ENCODE data around the gene MAP6. TPM values are rescaled to one million over a fixed set of nuclear protein-coding genes. Genes with fewer than 3 reads are reported as not detected.
"Not testable (repeated sequence)": the region's sequence is repeated elsewhere in the genome, so short reads cannot be mapped to it uniquely, and the experiment has no call there.

The MAP6 gene
- total and polyA plus RNA-seq, 5 experiments from 2014 or later = not detected

GRCh38 chr11:75593286-75593915 lies 75.4 kb downstream of the MAP6 start:
- H3K4me3 Mint-ChIP-seq = no peak overlapping the region
- ATAC-seq (no peak), DNase-seq (no peak)
- H3K27ac Mint-ChIP-seq = peak overlapping the region in 1 of 10 donors; percentile 31
- H3K27me3 Mint-ChIP-seq = no peaks in the 10 kb centered on the region
- H3K9me3 Mint-ChIP-seq = no peaks in the 10 kb centered on the region
- peaks cover 11 to 17% (median 13%) of the 10 kb centered on the region in 4 donors for H3K4me1 Mint-ChIP-seq
- POLR2A ChIA-PET = no interaction called here
- H3K36me3 Mint-ChIP-seq = no peaks in the 10 kb centered on the region

GRCh38 chr11:75592715-75593114 lies 76.1 kb downstream of the MAP6 start:
- Mint-ChIP-seq H3K4me3 (no peak overlapping the region), H3K4me1 (peaks cover 11 to 17% (median 13%) of the 10 kb centered on the region in 4 donors), H3K36me3 (no peaks in the 10 kb centered on the region), H3K9me3 (no peaks in the 10 kb centered on the region), H3K27ac (peak overlapping the region in 3 of 10 donors; percentile 8 to 43 (median 31)), H3K27me3 (no peaks in the 10 kb centered on the region)
- POLR2A ChIA-PET = no interaction called here
- ATAC-seq (peak; percentile 37 to 38), DNase-seq (peak in 2 of 10 donors; percentile 14)

DNA sequence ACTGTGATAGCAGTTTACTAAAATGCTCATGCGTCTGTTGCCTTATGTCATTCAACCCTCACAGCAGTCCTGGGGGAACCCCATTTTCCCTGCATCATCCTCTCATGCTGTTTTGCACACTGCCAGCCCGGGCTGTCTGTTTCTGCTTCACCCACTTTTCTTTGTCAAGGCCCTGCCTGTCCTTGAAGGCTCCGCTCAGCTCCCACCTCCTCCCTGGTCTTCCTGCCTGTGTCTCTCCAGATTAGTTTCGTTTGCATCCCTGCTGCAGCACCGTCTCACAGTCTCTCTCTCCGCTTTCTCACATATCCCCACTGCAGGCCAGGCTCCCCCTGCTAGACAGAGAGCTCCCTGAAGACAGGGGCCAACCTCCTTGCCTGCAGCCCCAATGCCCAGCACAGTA lies 76.9 kb downstream of the MAP6 start:
- POLR2A ChIA-PET = no interaction called here

DNA sequence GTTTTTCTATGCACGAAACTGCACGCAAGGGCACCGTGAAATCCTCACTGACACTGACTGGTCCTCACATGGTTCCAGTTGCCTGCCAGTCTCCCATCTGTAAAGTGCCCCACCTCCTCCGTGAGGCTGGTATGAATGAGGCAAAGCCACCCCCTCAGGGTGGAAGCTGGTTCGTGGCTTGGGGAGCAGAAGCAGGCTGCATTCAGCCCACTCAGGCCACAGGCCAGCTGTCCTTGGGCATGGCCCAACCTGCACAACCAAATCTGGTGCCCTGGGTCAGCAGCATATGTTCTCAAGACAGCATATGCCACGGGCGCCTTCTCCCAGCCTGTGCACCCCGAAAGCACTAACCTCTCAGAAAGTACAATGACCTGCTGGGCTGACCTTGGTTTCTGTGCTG lies 77.5 kb downstream of the MAP6 start:
- DNase-seq = no peak
- POLR2A ChIA-PET = interaction anchor here (0.7 kb wide), 1 partner anchor 284 kb away, joined by 3 read pairs; no protein-coding TSS in a partner anchor
- Mint-ChIP-seq H3K27ac (no peak overlapping the region), H3K36me3 (no peaks in the 10 kb centered on the region), H3K9me3 (no peaks in the 10 kb centered on the region), H3K27me3 (no peaks in the 10 kb centered on the region), H3K4me1 (peaks cover 11 to 17% (median 13%) of the 10 kb centered on the region in 4 donors), H3K4me3 (no peak overlapping the region)
- no peak for ATAC-seq

More for the DNA sequence above, 76.9 kb downstream of the MAP6 start:
- DNase-seq (no peak), ATAC-seq (no peak)
- Mint-ChIP-seq H3K4me3 (no peak overlapping the region), H3K36me3 (no peaks in the 10 kb centered on the region), H3K27ac (peak overlapping the region in 1 of 10 donors; percentile 18), H3K4me1 (peaks cover 11 to 17% (median 13%) of the 10 kb centered on the region in 4 donors), H3K27me3 (no peaks in the 10 kb centered on the region), H3K9me3 (no peaks in the 10 kb centered on the region)

GRCh38 chr11:75589933-75590332 lies 78.9 kb downstream of the MAP6 start:
- no peaks in the 10 kb centered on the region for H3K9me3 Mint-ChIP-seq

GRCh38 chr11:75589051-75589450 lies 79.8 kb downstream of the MAP6 start:
- no peaks in the 10 kb centered on the region for H3K27me3 Mint-ChIP-seq
- POLR2A ChIA-PET = no interaction called here
- no peaks in the 10 kb centered on the region for H3K9me3 Mint-ChIP-seq
- peaks cover 14 to 24% (median 15%) of the 10 kb centered on the region in 4 donors for H3K4me1 Mint-ChIP-seq
- H3K36me3 Mint-ChIP-seq = no peaks in the 10 kb centered on the region
- H3K27ac Mint-ChIP-seq = peak overlapping the region in 1 of 10 donors; percentile 79
- ATAC-seq (no peak), DNase-seq (no peak)
- no peak overlapping the region for H3K4me3 Mint-ChIP-seq

More at GRCh38 chr11:75589933-75590332, 78.9 kb downstream of the MAP6 start:
- peak overlapping the region in 1 of 10 donors; percentile 27 for H3K27ac Mint-ChIP-seq
- DNase-seq (no peak), ATAC-seq (no peak)
- no peak overlapping the region for H3K4me3 Mint-ChIP-seq
- no peaks in the 10 kb centered on the region for H3K27me3 Mint-ChIP-seq
- H3K36me3 Mint-ChIP-seq = no peaks in the 10 kb centered on the region
- H3K4me1 Mint-ChIP-seq = peaks cover 10 to 21% (median 13%) of the 10 kb centered on the region in 4 donors
- POLR2A ChIA-PET = no interaction called here

- no peak overlapping the region for H3K4me3 Mint-ChIP-seq
- DNase-seq = no peak
- H3K4me1 Mint-ChIP-seq = peaks cover 12 to 22% (median 16%) of the 10 kb centered on the region in 4 donors
- H3K9me3 Mint-ChIP-seq = no peaks in the 10 kb centered on the region
- no peak overlapping the region for H3K27ac Mint-ChIP-seq
- no peaks in the 10 kb centered on the region for H3K36me3 Mint-ChIP-seq
- H3K27me3 Mint-ChIP-seq = no peaks in the 10 kb centered on the region
- no peak for ATAC-seq
- POLR2A ChIA-PET = no interaction called here
Measured at GRCh38 chr11:75588051-75588481, 80.8 kb downstream of the MAP6 start.

DNA sequence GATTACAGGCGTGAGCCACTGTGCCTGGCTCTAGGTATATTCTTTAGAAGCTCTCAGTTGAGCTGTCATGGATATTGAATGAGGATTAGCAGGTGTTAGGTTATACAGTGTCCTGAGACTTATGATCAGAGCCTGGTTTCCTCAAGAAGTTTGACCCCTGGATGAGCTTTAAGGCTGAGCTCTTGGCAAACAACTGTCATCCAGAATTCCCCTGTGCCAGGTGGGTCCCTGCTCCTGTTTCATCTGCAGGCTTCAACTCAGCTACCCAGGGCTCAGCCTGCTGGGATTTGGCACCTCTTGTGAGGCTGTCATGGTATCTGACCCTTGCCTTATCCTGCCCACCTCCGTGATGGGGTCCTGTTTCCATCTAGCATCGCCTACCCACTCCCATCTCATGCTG lies 82.4 kb downstream of the MAP6 start:
- POLR2A ChIA-PET = no interaction called here
- H3K27ac Mint-ChIP-seq = no peak overlapping the region
- H3K36me3 Mint-ChIP-seq = no peaks in the 10 kb centered on the region
- DNase-seq = no peak
- peaks cover 11 to 20% (median 15%) of the 10 kb centered on the region in 4 donors for H3K4me1 Mint-ChIP-seq
- no peak for ATAC-seq
- no peaks in the 10 kb centered on the region for H3K9me3 Mint-ChIP-seq
- H3K4me3 Mint-ChIP-seq = no peak overlapping the region
- H3K27me3 Mint-ChIP-seq = peaks cover 0 to 11% (median 0%) of the 10 kb centered on the region in 5 donors

GRCh38 chr11:75585293-75585670 lies 83.6 kb downstream of the MAP6 start:
- no peak for ATAC-seq
- peaks cover 0 to 13% (median 0%) of the 10 kb centered on the region in 5 donors for H3K27me3 Mint-ChIP-seq
- peaks cover 11 to 20% (median 15%) of the 10 kb centered on the region in 4 donors for H3K4me1 Mint-ChIP-seq
- H3K9me3 Mint-ChIP-seq = no peaks in the 10 kb centered on the region
- H3K27ac Mint-ChIP-seq = peak overlapping the region in 2 of 10 donors; percentile 77 to 82
- no peaks in the 10 kb centered on the region for H3K36me3 Mint-ChIP-seq
- no peak for DNase-seq
- peak overlapping the region in 7 of 10 donors; percentile 41 to 86 (median 69) for H3K4me3 Mint-ChIP-seq
- POLR2A ChIA-PET = interaction anchor here (0.5 kb wide), 1 partner anchor 225 kb away, joined by 7 read pairs; no protein-coding TSS in a partner anchor

DNA sequence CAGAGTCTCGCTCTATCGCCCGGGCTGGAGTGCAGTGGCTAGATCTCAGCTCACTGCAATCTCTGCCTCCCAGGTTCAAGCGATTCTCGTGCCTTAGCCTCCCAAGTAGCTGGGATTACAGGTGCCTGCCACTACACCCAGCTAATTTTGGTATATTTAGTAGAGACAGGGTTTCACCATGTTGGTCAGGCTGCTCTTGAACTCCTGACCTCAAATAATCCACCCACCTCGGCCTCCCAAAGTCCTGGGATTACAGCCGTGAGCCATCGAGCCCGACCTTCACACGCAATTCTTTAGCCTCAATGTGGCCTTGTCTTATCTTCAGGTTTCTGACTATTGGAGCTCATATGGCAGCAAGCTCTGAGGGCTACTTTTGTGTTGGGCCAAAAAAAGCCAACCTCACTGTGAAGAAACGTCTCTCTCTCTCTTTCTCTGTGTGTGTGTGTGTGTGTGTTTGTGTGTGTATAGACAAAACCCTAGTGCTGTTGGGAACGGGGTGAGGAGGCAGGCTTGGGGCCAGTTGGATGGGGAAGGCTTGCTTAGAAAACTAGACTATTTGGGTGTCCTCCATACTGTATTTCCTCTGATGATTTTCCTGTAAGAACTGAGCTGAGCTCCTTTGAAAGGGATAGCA lies 84.1 kb downstream of the MAP6 start:
- ATAC-seq, H3K9me3 Mint-ChIP-seq, DNase-seq, H3K36me3 Mint-ChIP-seq: not testable (repeated sequence)
- H3K4me1 Mint-ChIP-seq = peaks cover 11 to 20% (median 15%) of the 10 kb centered on the region in 4 donors
- H3K4me3 Mint-ChIP-seq = peak overlapping the region; percentile 60 to 89 (median 84)
- POLR2A ChIA-PET = interaction anchor here (0.5 kb wide), 1 partner anchor 225 kb away, joined by 7 read pairs; no protein-coding TSS in a partner anchor
- H3K27ac Mint-ChIP-seq = peak overlapping the region in 6 of 10 donors; percentile 18 to 91 (median 75)
- peaks cover 0 to 13% (median 0%) of the 10 kb centered on the region in 5 donors for H3K27me3 Mint-ChIP-seq

DNA sequence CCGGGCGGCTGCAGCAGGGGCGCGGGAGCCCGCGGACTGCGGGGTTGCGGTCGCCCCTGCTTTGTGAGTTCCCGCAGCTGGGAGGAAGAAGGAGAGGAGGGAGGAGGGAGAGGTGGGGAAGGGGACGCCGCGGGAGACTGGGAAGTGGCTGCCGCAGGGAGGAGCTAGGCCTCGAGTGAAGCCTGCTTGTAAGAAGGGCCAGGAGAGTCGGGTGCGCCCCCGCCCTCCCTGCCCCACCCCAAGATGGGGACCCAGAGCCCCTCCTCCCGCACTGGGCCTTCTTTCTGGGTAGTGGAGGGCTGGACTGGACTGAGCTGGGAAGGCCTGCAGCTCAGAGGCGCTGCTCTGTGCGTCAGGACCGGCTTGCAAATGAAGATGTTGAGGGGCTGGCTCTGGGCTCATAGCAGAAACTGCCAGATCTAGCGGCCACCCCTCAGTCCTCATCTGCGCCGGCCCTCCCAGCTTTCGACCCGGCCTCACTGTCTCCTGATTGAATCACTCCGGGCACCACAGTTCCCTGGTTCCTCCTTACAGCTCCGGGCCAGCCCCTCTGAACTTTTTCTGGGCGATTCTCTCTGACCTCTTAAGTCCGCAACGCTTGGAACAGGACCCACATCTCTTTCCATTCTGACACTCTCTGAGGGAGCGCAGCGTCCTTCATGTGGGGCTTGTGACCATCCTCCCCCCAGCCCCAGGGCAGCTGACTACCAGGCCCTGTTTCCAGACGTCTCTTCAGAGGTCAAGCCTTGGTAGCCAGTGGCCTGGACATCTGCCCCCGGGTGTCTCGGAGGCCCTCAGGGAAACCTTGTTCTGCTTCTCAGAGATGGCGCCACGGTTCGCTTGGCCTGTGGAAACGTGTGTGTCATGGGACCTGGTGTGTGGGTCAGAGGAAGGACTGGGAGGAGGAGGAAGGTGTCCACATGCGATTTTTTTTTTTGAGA lies 84.8 kb downstream of the MAP6 start:
- no peak for DNase-seq
- no peaks in the 10 kb centered on the region for H3K36me3 Mint-ChIP-seq

More for the DNA sequence above, 84.8 kb downstream of the MAP6 start:
- Mint-ChIP-seq H3K4me1 (peaks cover 12 to 20% (median 15%) of the 10 kb centered on the region in 4 donors), H3K4me3 (peak overlapping the region; percentile 60 to 89 (median 84)), H3K27me3 (peaks cover 0 to 13% (median 0%) of the 10 kb centered on the region in 5 donors), H3K9me3 (no peaks in the 10 kb centered on the region), H3K27ac (peak overlapping the region in 8 of 10 donors; percentile 38 to 91 (median 76))
- POLR2A ChIA-PET = interaction anchor here (1.5 to 1.6 kb wide), 2 partner anchors 13 to 184 kb away, joined by 4 to 5 read pairs; no protein-coding TSS in a partner anchor
- peak; percentile 15 to 29 for ATAC-seq
